Measurements from ENCODE around the gene EFCAB11. TPM values are rescaled to one million over a fixed set of nuclear protein-coding genes. Genes with fewer than 3 reads are reported as not detected.
"Not testable (repeated sequence)": the region's sequence is repeated elsewhere in the genome, so short reads cannot be mapped to it uniquely, and the experiment has no call there.

Gene EFCAB11
- total RNA-seq, 1 donor from 2014 or later, result 1.9 TPM

GRCh38 chr14:89915114-89915878, 39.2 kb downstream of the EFCAB11 start:
- intact Hi-C loops (cut with DNase I), result loop anchor here (5.0 kb wide), 1 partner anchor 873 kb away; no protein-coding TSS in a partner anchor
- no peak for DNase-seq (ENCODE audit: low spot score)

GRCh38 chr14:89912667-89913211, 41.8 kb downstream of the EFCAB11 start:
- intact Hi-C loops (cut with DNase I), result loop anchor here (5.0 kb wide), 1 partner anchor 885 kb away; no protein-coding TSS in a partner anchor
- DNase-seq (ENCODE audit: low spot score), result no peak

DNA sequence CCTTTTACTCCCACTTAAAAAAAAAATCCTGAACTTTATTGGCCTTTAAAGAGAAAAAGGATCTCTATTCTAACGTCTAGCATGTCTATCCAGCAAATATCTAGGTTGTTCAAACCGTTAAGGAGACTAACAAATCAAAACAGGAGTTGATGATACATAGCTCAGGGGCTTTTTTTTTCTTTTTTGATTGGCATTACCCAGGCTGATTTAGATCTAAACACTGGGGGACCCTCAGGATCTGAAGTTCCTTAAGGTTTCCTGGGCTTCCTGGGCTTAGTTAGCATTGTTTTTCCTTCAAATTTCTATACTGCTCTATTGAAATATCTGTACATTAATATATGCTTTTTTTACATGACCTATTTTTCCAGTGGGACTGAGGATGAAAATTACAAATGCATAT, 42.3 kb downstream of the EFCAB11 start:
- intact Hi-C loops (cut with DNase I), result loop anchor here (5.0 kb wide), 1 partner anchor 885 kb away; no protein-coding TSS in a partner anchor
- no peak for DNase-seq (ENCODE audit: low spot score)

- DNase-seq (ENCODE audit: low spot score), result no peak
- intact Hi-C loops (cut with DNase I), result loop anchor here (5.0 kb wide), 1 partner anchor 884 kb away; no protein-coding TSS in a partner anchor
Measured at GRCh38 chr14:89911010-89911919, 43.3 kb downstream of the EFCAB11 start.

DNA sequence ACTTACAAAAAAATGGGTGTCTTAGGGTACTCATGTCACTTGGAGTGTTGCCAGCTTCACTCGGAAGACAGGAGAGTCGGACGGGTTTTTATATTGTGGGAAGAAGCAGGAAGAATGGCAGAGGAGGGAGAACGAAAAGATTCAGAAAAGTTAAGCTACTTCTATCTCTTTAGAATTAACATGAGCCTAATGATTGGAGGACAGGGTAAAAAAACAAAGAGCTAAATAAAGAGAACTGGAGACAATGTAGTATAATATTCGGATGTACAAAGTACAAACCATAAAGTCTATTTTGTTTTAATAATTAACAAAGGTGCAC, 43.9 kb downstream of the EFCAB11 start:
- intact Hi-C loops (cut with DNase I), result loop anchor here (5.0 kb wide), 1 partner anchor 883 kb away; no protein-coding TSS in a partner anchor
- DNase-seq (ENCODE audit: low spot score), result no peak

DNA sequence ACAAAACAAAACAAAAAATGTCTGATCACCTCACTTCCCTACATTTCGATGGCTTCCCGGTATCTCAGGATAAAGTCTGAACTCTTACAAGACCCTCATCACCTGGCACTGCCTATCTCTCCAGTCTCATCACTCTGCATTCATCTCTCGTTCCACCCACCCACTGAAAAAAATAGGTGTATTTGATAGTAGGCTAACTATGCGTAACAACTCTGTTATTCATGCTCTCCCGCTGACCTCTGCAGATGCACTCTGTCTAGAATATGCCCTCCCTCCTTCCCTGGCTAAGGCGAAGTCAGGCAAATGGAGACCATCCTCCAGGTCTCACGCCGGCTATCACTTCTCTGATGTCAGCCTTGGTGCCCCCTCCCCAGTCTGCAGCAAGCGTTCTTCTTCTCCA, 44.9 kb downstream of the EFCAB11 start:
- intact Hi-C loops (cut with DNase I), result no loop called here
- no peak for DNase-seq (ENCODE audit: low spot score)

GRCh38 chr14:89908712-89909450, 45.6 kb downstream of the EFCAB11 start:
- intact Hi-C loops (cut with DNase I), result no loop called here
- no peak for DNase-seq (ENCODE audit: low spot score)

GRCh38 chr14:89907655-89908054, 46.9 kb downstream of the EFCAB11 start:
- no peak for DNase-seq (ENCODE audit: low spot score)
- intact Hi-C loops (cut with DNase I), result no loop called here

DNA sequence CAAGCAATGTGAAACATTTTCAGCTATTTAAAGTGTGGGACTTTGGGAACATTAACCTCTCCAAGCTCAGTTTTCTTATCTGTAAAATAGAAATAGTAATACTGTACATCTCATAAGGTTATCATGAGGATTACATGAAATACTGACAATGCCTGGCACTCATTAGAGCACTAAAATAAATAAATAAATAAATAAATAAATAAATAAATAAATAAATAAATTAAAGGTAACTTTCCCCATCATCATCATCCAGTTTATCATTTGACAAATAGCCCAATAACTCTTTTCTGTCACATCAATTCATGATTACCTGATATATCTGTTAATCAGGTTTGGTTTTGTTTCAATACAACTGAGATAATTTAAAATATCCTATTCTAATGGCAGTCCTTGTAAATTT, 48.5 kb downstream of the EFCAB11 start:
- intact Hi-C loops (cut with DNase I), result no loop called here
- DNase-seq (ENCODE audit: low spot score), result no peak

GRCh38 chr14:89903340-89903952, 51.1 kb downstream of the EFCAB11 start:
- no peak for DNase-seq (ENCODE audit: low spot score)
- intact Hi-C loops (cut with DNase I), result no loop called here

GRCh38 chr14:89902881-89903280, 51.6 kb downstream of the EFCAB11 start:
- intact Hi-C loops (cut with DNase I), result no loop called here
- DNase-seq (ENCODE audit: low spot score), result no peak

DNA sequence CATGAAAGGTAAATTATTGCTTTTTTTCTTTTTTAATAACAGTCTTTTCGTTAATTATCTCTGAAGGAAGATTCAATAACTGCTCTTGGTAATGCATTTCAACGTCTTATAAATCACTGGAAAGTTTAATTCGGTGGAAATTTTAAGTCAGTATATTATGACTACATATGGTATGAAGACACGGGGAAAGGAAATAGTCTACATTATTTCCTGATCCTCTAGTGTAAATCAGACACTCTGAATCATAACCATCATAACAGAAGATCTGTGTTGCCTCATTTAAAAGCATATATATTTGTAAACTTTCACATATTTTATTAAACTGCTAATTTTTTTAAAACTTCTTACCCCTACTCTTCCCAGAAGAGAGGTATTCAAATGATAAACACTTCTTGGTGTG, 53.7 kb downstream of the EFCAB11 start:
- intact Hi-C loops (cut with DNase I), result no loop called here
- no peak for DNase-seq (ENCODE audit: low spot score)

- no peak for DNase-seq (ENCODE audit: low spot score)
- intact Hi-C loops (cut with DNase I), result no loop called here
Measured at GRCh38 chr14:89899917-89900663, 54.4 kb downstream of the EFCAB11 start.

GRCh38 chr14:89899291-89899690, 55.2 kb downstream of the EFCAB11 start:
- intact Hi-C loops (cut with DNase I), result no loop called here
- no peak for DNase-seq (ENCODE audit: low spot score)

DNA sequence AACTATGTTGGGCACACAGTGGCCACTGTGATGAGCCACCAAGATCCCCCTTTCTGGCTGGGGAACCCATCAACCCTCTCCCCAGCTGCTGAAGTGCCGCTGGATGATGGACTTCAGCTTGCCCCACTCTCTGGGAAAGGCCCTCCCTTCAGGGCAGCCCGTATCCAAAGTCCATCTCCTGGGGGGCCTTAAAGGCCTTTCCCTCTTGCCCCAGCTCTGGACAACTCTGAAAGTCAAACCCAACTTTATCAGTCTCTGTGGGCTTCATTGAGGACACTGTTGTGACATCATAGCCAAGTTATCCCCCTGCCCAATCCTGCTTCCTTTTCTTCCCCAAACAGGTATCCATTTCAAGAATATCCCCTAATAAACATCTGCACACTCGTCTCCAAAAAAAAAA, 61.1 kb downstream of the EFCAB11 start:
- DNase-seq (ENCODE audit: low spot score); intact Hi-C loops (cut with DNase I): not testable (repeated sequence)

DNA sequence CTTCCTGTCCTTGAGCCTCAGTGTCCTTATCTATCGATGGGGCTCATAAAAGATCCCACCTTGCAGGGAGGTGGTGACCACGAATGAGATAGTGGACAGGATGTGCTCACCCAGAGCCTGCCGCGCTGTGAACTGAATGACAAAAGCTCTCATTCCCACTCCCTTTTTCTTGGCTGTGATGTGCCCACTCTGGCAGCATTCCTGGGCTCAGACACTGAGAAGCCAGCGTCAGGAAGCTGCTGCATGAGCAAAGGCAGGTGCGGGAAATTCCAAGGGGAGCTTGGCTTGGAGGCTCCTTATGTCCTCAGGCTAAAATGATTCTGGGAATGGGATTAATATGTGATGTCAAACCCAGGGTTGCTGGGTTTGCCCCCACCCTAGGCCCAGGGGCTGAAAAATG, 61.6 kb downstream of the EFCAB11 start:
- intact Hi-C loops (cut with DNase I), result no loop called here
- DNase-seq (ENCODE audit: low spot score), result no peak

GRCh38 chr14:89891721-89892120, 62.8 kb downstream of the EFCAB11 start:
- intact Hi-C loops (cut with DNase I); DNase-seq (ENCODE audit: low spot score): not testable (repeated sequence)

- intact Hi-C loops (cut with DNase I), result no loop called here
- no peak for DNase-seq (ENCODE audit: low spot score)
Measured at GRCh38 chr14:89891055-89891454, 63.5 kb downstream of the EFCAB11 start.

DNA sequence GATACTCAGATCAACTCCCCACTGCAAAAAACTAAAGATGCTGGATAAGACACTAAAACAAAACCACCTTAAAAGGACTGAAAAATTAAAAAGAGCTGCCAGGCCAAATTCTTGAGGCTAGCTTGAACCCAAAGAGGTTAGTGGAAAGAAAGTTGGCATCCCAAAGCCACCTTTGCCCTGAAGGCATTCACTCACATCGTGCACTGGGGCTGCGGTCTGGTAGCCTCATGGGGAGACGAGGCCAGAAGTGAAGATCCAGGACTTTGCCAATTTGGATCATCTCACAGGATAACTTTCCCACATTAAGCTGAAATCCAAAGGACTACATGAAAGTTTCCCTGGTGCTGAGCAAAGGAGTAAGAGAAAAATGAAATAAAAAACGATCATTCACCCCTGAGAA, 63.9 kb downstream of the EFCAB11 start:
- intact Hi-C loops (cut with DNase I), result no loop called here
- no peak for DNase-seq (ENCODE audit: low spot score)

Data from cardiac septum (tissue), 1 donor.